Panc1 (cell line): ENCODE measurements around the gene CEP290. TPM values are rescaled to one million over a fixed set of nuclear protein-coding genes. Genes with fewer than 3 reads are reported as not detected.

ENCODE experiments used
- ATAC-seq: fragments of 200-7000 bp; cut with Tn5 transposase; 2 replicates; pipeline ENCODE4 v1.9.1; 2020; ENCODE audit warnings: mild to moderate bottlenecking, moderate library complexity
- BruUV-seq: library from RNA; stranded (reverse); fragments of 400-500 nt; replicated peaks from 2 replicates; lab custom pipeline; 2021; lab: Mats Ljungman, UMichigan
- CTCF ChIA-PET: fragments of 300-600 bp; sonication (Branson Sonifier 250); formaldehyde crosslinking; loops from one replicate; lab custom pipeline; 2022; ENCODE audit warnings: antibody characterized with exemption; lab: Charles Lee
- POLR2A ChIA-PET: fragments of 300-600 bp; sonication (Branson Sonifier 250); formaldehyde crosslinking; loops from one replicate; lab custom pipeline; 2022; ENCODE audit warnings: antibody characterized with exemption; lab: Charles Lee
- DNase-seq: peaks from one replicate; pipeline ENCODE4 v3.0.0-alpha.2; 2010; ENCODE audit warnings: low read depth, low spot score
- H3K27ac ChIP-seq: 2 replicates; pipeline ENCODE4 v1.5.1; 2011; ENCODE audit warnings: mild to moderate bottlenecking, low read length, inconsistent platforms
- H3K27me3 ChIP-seq: fragments of 200-500 bp; sonication (Bioruptor generic); 2 replicates; pipeline ENCODE4 v1.6.0; 2014; ENCODE audit warnings: low read length, inconsistent platforms; ENCODE audit not compliant: control insufficient read depth, insufficient read depth
- H3K36me3 ChIP-seq: fragments of 200-500 bp; sonication (Bioruptor generic); 2 replicates; pipeline ENCODE4 v1.5.1; 2014; ENCODE audit warnings: inconsistent platforms, mild to moderate bottlenecking, low read length, moderate library complexity; ENCODE audit not compliant: control insufficient read depth, insufficient read depth
- H3K4me1 ChIP-seq: 2 replicates; pipeline ENCODE4 v1.5.1; 2011; ENCODE audit warnings: inconsistent platforms, mild to moderate bottlenecking, low read length, moderate library complexity; ENCODE audit not compliant: control insufficient read depth, insufficient read depth
- H3K4me3 ChIP-seq, 2 experiments: 2 replicates each; pipeline ENCODE4 v1.5.1; 2011 to 2012; ENCODE audit warnings: low read depth in 2 of 2, low read length in 2 of 2, mild to moderate bottlenecking in 2 of 2, inconsistent platforms in 1 of 2, moderate library complexity in 1 of 2
- H3K9me3 ChIP-seq: fragments of 200-500 bp; sonication (Bioruptor generic); 2 replicates; pipeline ENCODE4 v1.5.1; 2014; ENCODE audit warnings: low read depth, mild to moderate bottlenecking, inconsistent platforms, low read length, moderate library complexity; ENCODE audit not compliant: control insufficient read depth, insufficient read depth
- POLR2AphosphoS5 ChIP-seq: IDR thresholded peaks from 2 replicates; pipeline ENCODE4 v1.6.1; 2012; ENCODE audit warnings: mild to moderate bottlenecking, low read depth, low read length, moderate library complexity
- SIN3A ChIP-seq: IDR thresholded peaks from 2 replicates; pipeline ENCODE4 v1.6.1; 2012; ENCODE audit warnings: low read depth, mild to moderate bottlenecking, low read length, moderate library complexity, borderline replicate concordance; ENCODE audit not compliant: insufficient read depth
- TCF7L2 ChIP-seq: IDR thresholded peaks from 2 replicates; pipeline ENCODE4 v1.6.1; 2011; ENCODE audit warnings: mild to moderate bottlenecking, low read depth, low read length, inconsistent platforms
- in situ Hi-C: cut with HindIII; loops from 2 replicates; pipeline ENCODE4 v1.10.0; 2016; ENCODE audit warnings: low sequenced_read_pairs, low pct_unique_long_range_greater_than_20kb
- intact Hi-C: fragments of 100-400 bp; cut with micrococcal nuclease; formaldehyde crosslinking; loops from one replicate; pipeline ENCODE4 v1.10.0; 2022; ENCODE audit not compliant: unreplicated experiment
- total RNA-seq: library from RNA; stranded (reverse); gene quantifications from one replicate; pipeline ENCODE4 v1.2.1, GENCODE V29; 2021; ENCODE audit not compliant: unreplicated experiment
- TF ChIP-seq, protein P1 (sequence below): fragments of 450-650 bp; IDR thresholded peaks from 2 replicates; pipeline ENCODE4 v1.5.1; 2017; ENCODE audit warnings: mild to moderate bottlenecking
- TF ChIP-seq, protein P2 (sequence below), 2 experiments: IDR thresholded peaks; 2 replicates each; pipeline ENCODE4 v1.6.1; 2011 to 2012; ENCODE audit warnings: low read depth in 2 of 2, control low read depth in 1 of 2, low read length in 1 of 2, mild to moderate bottlenecking in 1 of 2, moderate library complexity in 1 of 2; ENCODE audit not compliant: insufficient read depth in 1 of 2

The CEP290 gene
- total RNA-seq, 1 experiment from 2014 or later = 14.6 TPM

DNA sequence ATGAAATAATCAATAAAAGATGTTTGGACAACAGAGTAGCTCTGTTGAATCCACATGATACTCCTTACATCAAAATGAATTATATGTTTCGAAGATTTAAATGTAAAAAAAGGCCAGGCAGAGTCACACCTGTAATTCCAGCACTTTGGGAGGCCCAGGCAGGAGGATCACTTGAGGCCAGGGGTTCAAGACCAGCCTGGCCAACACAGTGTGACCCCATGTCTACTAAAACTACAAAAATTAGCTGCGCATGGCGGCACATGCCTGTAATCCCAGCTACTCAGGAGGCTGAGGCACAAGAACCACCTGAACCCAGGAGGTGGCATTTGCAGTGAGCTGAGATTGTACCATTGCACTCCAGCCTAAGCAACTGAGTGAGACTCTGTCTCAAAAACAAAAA lies 14.8 kb downstream of the CEP290 start:
- in situ Hi-C loops = no loop called here
- TF ChIP-seq SIN3A (no peak), TCF7L2 (no peak), POLR2AphosphoS5 (no peak)
- TF ChIP-seq, protein P1, sequence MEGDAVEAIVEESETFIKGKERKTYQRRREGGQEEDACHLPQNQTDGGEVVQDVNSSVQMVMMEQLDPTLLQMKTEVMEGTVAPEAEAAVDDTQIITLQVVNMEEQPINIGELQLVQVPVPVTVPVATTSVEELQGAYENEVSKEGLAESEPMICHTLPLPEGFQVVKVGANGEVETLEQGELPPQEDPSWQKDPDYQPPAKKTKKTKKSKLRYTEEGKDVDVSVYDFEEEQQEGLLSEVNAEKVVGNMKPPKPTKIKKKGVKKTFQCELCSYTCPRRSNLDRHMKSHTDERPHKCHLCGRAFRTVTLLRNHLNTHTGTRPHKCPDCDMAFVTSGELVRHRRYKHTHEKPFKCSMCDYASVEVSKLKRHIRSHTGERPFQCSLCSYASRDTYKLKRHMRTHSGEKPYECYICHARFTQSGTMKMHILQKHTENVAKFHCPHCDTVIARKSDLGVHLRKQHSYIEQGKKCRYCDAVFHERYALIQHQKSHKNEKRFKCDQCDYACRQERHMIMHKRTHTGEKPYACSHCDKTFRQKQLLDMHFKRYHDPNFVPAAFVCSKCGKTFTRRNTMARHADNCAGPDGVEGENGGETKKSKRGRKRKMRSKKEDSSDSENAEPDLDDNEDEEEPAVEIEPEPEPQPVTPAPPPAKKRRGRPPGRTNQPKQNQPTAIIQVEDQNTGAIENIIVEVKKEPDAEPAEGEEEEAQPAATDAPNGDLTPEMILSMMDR = no peak
- TF ChIP-seq, protein P2, sequence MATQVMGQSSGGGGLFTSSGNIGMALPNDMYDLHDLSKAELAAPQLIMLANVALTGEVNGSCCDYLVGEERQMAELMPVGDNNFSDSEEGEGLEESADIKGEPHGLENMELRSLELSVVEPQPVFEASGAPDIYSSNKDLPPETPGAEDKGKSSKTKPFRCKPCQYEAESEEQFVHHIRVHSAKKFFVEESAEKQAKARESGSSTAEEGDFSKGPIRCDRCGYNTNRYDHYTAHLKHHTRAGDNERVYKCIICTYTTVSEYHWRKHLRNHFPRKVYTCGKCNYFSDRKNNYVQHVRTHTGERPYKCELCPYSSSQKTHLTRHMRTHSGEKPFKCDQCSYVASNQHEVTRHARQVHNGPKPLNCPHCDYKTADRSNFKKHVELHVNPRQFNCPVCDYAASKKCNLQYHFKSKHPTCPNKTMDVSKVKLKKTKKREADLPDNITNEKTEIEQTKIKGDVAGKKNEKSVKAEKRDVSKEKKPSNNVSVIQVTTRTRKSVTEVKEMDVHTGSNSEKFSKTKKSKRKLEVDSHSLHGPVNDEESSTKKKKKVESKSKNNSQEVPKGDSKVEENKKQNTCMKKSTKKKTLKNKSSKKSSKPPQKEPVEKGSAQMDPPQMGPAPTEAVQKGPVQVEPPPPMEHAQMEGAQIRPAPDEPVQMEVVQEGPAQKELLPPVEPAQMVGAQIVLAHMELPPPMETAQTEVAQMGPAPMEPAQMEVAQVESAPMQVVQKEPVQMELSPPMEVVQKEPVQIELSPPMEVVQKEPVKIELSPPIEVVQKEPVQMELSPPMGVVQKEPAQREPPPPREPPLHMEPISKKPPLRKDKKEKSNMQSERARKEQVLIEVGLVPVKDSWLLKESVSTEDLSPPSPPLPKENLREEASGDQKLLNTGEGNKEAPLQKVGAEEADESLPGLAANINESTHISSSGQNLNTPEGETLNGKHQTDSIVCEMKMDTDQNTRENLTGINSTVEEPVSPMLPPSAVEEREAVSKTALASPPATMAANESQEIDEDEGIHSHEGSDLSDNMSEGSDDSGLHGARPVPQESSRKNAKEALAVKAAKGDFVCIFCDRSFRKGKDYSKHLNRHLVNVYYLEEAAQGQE (IDR thresholded peaks at IDR 0.05; ENCODE audit: insufficient read depth in 1 of 2, low read depth in 2 of 2, low read length in 1 of 2) = no peak
- ATAC-seq (no peak), DNase-seq (no peak)
- ChIA-PET POLR2A (no interaction called here), CTCF (no interaction called here)
- no peak overlapping the region for H3K27ac ChIP-seq
- no peaks in the 10 kb centered on the region for H3K9me3 ChIP-seq
- no peak overlapping the region for H3K4me3 ChIP-seq
- BruUV-seq = no TSS peak
- H3K36me3 ChIP-seq = peaks cover 20% of the 10 kb centered on the region
- H3K27me3 ChIP-seq = no peaks in the 10 kb centered on the region
- no peaks in the 10 kb centered on the region for H3K4me1 ChIP-seq
- intact Hi-C loops = no loop called here

DNA sequence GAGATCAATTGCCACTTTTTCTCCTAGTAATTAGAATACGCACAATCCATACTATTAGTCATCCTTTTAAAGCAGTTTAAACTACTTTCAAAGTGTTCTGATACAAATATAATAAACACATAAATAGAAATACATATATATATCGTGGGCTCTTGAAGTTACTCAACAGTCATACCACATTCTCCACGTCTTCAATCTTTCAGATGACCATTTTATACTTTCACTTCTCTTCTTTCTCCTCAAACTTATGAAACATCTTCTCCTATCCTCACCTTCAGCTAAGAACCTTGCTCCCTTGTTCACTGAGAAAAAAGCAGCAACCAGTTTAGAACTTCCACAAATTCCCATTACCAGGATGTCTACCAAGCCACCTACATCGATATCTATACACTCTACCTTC lies 19.2 kb downstream of the CEP290 start:
- POLR2A ChIA-PET = no interaction called here
- Histone ChIP-seq H3K27ac (no peak overlapping the region), H3K4me3 (no peak overlapping the region), H3K36me3 (peaks cover 22% of the 10 kb centered on the region), H3K4me1 (no peaks in the 10 kb centered on the region), H3K27me3 (no peaks in the 10 kb centered on the region), H3K9me3 (no peaks in the 10 kb centered on the region)
- no peak for DNase-seq
- intact Hi-C loops = no loop called here
- no TSS peak for BruUV-seq
- no peak for ATAC-seq
- no peak for TF ChIP-seq POLR2AphosphoS5
- no peak for TF ChIP-seq SIN3A
- CTCF ChIA-PET = no interaction called here
- in situ Hi-C loops = no loop called here

DNA sequence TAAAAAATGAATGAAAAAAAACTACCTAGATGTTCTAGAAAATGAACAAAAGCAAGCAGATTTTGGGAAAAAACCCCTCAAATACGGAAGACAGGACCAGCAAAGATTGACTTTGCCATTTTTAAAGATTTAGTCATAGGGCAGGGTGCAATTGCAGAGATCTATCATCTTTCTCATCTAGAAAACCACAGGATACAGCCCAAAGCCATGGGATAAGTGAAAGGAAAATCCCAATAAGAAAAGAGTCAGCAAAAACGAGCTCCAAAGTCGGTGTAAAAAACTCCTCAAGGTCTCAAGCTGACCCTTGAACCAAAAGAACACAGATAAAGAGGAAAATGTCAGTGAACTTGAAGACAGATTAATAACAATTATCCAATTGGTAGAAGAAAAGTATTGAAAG lies 28.0 kb downstream of the CEP290 start:
- DNase-seq = no peak
- H3K36me3 ChIP-seq = peaks cover 32% of the 10 kb centered on the region
- in situ Hi-C loops = no loop called here

More for the DNA sequence above, 28.0 kb downstream of the CEP290 start:
- peaks cover 2% of the 10 kb centered on the region; the same call in 1 of the 2 replicates for H3K4me1 ChIP-seq
- intact Hi-C loops = no loop called here
- no peak overlapping the region for H3K27ac ChIP-seq
- TF ChIP-seq TCF7L2 = no peak
- TF ChIP-seq, protein P2 (IDR thresholded peaks at IDR 0.05; ENCODE audit: insufficient read depth in 1 of 2, low read depth in 2 of 2, low read length in 1 of 2) = no peak
- TF ChIP-seq, protein P1 = no peak
- no peak for TF ChIP-seq SIN3A
- no peak for TF ChIP-seq POLR2AphosphoS5
- no peaks in the 10 kb centered on the region for H3K9me3 ChIP-seq
- no TSS peak for BruUV-seq
- ChIA-PET CTCF (no interaction called here), POLR2A (no interaction called here)
- H3K4me3 ChIP-seq = no peak overlapping the region
- no peaks in the 10 kb centered on the region for H3K27me3 ChIP-seq
- ATAC-seq = no peak
